Neural cell (in vitro differentiated cells): ENCODE results near the gene KCNK10. TPM values are rescaled to one million over a fixed set of nuclear protein-coding genes. Genes with fewer than 3 reads are reported as not detected.

Source experiments
- H2AFZ ChIP-seq: fragments of 200-600, 300-800 bp; sonication (generic), shearing (Covaris generic); 2 replicates; pipeline ENCODE4 v1.6.0; 2014; ENCODE audit warnings: low read depth, mild to moderate bottlenecking, antibody characterized with exemption, low read length, moderate library complexity
- H3F3A ChIP-seq: fragments of 200-600 bp; shearing (Covaris generic); 2 replicates; pipeline ENCODE4 v1.6.1; 2016; ENCODE audit warnings: mild to moderate bottlenecking, moderate library complexity, mixed read lengths, antibody characterized with exemption, low read length; ENCODE audit not compliant: insufficient read depth, poor library complexity, severe bottlenecking
- H3K27ac ChIP-seq: fragments of 200-600, 300-800 bp; sonication (generic), shearing (Covaris generic); 2 replicates; pipeline ENCODE4 v1.5.1; 2014; ENCODE audit warnings: mild to moderate bottlenecking, low read length, moderate library complexity
- H3K27me3 ChIP-seq: fragments of 300-800, 200-600 bp; sonication (generic), shearing (Covaris generic); 2 replicates; pipeline ENCODE4 v1.6.0; 2014; ENCODE audit warnings: mild to moderate bottlenecking, low read depth, low read length, moderate library complexity; ENCODE audit not compliant: insufficient read depth
- H3K36me3 ChIP-seq: fragments of 300-800, 200-600 bp; sonication (generic), shearing (Covaris generic); 2 replicates; pipeline ENCODE4 v1.5.1; 2014; ENCODE audit warnings: mild to moderate bottlenecking, antibody characterized with exemption, low read length, moderate library complexity; ENCODE audit not compliant: insufficient read depth
- H3K4me2 ChIP-seq: fragments of 300-800, 200-600 bp; sonication (generic), shearing (Covaris generic); 2 replicates; pipeline ENCODE4 v1.6.0; 2014; ENCODE audit warnings: mild to moderate bottlenecking, low read length
- H3K4me3 ChIP-seq: fragments of 300-800, 200-600 bp; sonication (generic), shearing (Covaris generic); 2 replicates; pipeline ENCODE4 v1.5.1; 2014; ENCODE audit warnings: mild to moderate bottlenecking, low read length, moderate library complexity
- H3K79me2 ChIP-seq: fragments of 200-600 bp; shearing (Covaris generic); replicated peaks from 2 replicates; pipeline ENCODE4 v1.6.0; 2014; ENCODE audit warnings: mild to moderate bottlenecking, low read length, moderate library complexity; ENCODE audit not compliant: insufficient read depth
- H3K9ac ChIP-seq: fragments of 300-800, 200-600 bp; sonication (generic), shearing (Covaris generic); 2 replicates; pipeline ENCODE4 v1.6.1; 2016; ENCODE audit warnings: mild to moderate bottlenecking, low read length, mixed read lengths
- H3K9me2 ChIP-seq: fragments of 200-600 bp; shearing (Covaris generic); 2 replicates; pipeline ENCODE4 v1.6.1; 2016; ENCODE audit warnings: mild to moderate bottlenecking, low read length, mixed read lengths; ENCODE audit not compliant: insufficient read depth
- H3K9me3 ChIP-seq: fragments of 200-600, 300-800 bp; sonication (generic), shearing (Covaris generic); 2 replicates; pipeline ENCODE4 v1.6.1; 2016; ENCODE audit warnings: mild to moderate bottlenecking, mixed run types, low read length, moderate library complexity, mixed read lengths
- H4K20me1 ChIP-seq: fragments of 200-600 bp; shearing (Covaris generic); 2 replicates; pipeline ENCODE4 v1.6.1; 2016; ENCODE audit warnings: mild to moderate bottlenecking, mixed run types; ENCODE audit not compliant: insufficient read depth
- EZH2 ChIP-seq: fragments of 200-600, 300-800 bp; shearing (Covaris generic), sonication (generic); IDR thresholded peaks from 2 replicates; pipeline ENCODE4 v1.6.1; 2014; ENCODE audit warnings: antibody characterized with exemption, low read length, borderline replicate concordance, mild to moderate bottlenecking; ENCODE audit not compliant: insufficient read depth, poor library complexity, severe bottlenecking
- MXI1 ChIP-seq: fragments of 450-650 bp; conservative IDR thresholded peaks from 2 replicates; pipeline ENCODE4 v1.6.1; 2014; ENCODE audit warnings: antibody characterized with exemption, mild to moderate bottlenecking; ENCODE audit not compliant: poor library complexity, severe bottlenecking
- POLR2AphosphoS5 ChIP-seq: IDR thresholded peaks from 2 replicates; pipeline ENCODE4 v1.6.1; 2012
- RAD21 ChIP-seq: fragments of 450-650 bp; conservative IDR thresholded peaks from 2 replicates; pipeline ENCODE4 v1.6.1; 2014; ENCODE audit warnings: antibody characterized with exemption, mild to moderate bottlenecking, moderate library complexity
- SMC3 ChIP-seq: fragments of 450-650 bp; conservative IDR thresholded peaks from 2 replicates; pipeline ENCODE4 v1.6.1; 2014; ENCODE audit warnings: antibody characterized with exemption, mild to moderate bottlenecking, moderate library complexity; ENCODE audit not compliant: poor library complexity
- TAF1 ChIP-seq: IDR thresholded peaks from 2 replicates; pipeline ENCODE4 v1.6.1; 2012; ENCODE audit warnings: low read depth
- polyA plus RNA-seq: library from polyadenylated mRNA; depleted of rRNA; stranded (reverse); fragments of >200 nt; gene quantifications from 2 replicates; pipeline ENCODE4 v1.2.3, GENCODE V29; 2014
- TF ChIP-seq, protein P1 (sequence below): IDR thresholded peaks from 2 replicates; pipeline ENCODE4 v1.6.1; 2012; ENCODE audit warnings: borderline replicate concordance
- TF ChIP-seq, protein P2 (sequence below): fragments of 450-650 bp; IDR thresholded peaks from 2 replicates; pipeline ENCODE4 v1.5.1; 2014; ENCODE audit warnings: antibody characterized with exemption, mild to moderate bottlenecking, moderate library complexity; ENCODE audit not compliant: poor library complexity, severe bottlenecking

Gene KCNK10
- polyA plus RNA-seq, 1 donor from 2014 or later, result 6.9 TPM

DNA sequence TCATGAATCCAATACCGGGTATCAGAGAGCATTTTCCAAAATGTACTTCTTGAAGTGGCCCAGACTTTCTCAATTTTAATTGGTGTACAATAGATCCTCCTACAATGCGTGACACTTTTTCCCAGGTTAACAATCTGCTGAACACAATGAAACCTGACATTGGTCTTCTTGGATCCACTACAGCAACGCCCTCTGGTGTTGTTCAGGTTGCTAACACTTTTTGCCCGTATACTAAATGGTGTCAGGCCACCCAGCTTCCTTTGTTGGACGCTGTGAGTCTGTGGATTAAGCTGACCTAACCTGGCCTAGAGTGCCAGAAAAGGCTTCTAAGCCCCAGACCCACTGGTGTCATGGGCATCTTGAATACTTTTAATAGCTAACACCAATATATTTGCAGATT is 89.2 kb downstream of the KCNK10 start:
- no peak overlapping the region for H3K4me2 ChIP-seq
- H3K27ac ChIP-seq, result no peak overlapping the region
- H3K4me3 ChIP-seq, result no peak overlapping the region
- H3K9ac ChIP-seq, result no peak overlapping the region
- no peaks in the 10 kb centered on the region for H3K79me2 ChIP-seq
- H3K27me3 ChIP-seq, result no peaks in the 10 kb centered on the region
- no peaks in the 10 kb centered on the region for H3F3A ChIP-seq
- H3K9me2 ChIP-seq, result no peaks in the 10 kb centered on the region
- TF ChIP-seq POLR2AphosphoS5, result no peak
- peak; percentile 29 for TF ChIP-seq SMC3
- H3K36me3 ChIP-seq, result no peaks in the 10 kb centered on the region
- no peak overlapping the region for H2AFZ ChIP-seq
- H4K20me1 ChIP-seq, result no peaks in the 10 kb centered on the region
- peaks cover 4% of the 10 kb centered on the region for H3K9me3 ChIP-seq

DNA sequence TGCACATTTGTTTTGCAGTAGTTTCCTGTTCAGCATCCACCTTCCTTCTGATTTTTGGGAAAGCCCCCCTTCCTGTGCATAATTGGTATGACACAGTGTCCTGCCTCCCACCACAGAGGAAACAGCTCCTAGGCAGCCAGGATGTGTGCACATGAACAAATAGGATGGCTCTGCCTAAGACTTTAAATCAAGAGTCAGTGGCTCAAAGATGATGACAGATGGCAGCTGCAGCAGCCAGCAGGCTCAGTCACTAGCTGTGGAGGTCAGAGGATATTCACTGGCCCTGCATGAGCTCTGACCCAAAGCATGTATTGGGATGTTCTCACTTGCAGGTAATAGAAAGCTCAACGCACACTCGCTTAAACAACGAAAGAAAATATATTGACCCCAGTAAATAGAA is 90.3 kb downstream of the KCNK10 start:
- H3K4me3 ChIP-seq, result no peak overlapping the region
- H3K36me3 ChIP-seq, result no peaks in the 10 kb centered on the region
- no peak overlapping the region for H3K9ac ChIP-seq
- H4K20me1 ChIP-seq, result no peaks in the 10 kb centered on the region
- TF ChIP-seq RAD21, result no peak
- H2AFZ ChIP-seq, result no peak overlapping the region
- H3K27me3 ChIP-seq, result no peaks in the 10 kb centered on the region
- no peak overlapping the region for H3K4me2 ChIP-seq
- H3K9me3 ChIP-seq, result peaks cover 4% of the 10 kb centered on the region
- H3K79me2 ChIP-seq, result no peaks in the 10 kb centered on the region
- no peaks in the 10 kb centered on the region for H3K9me2 ChIP-seq
- no peaks in the 10 kb centered on the region for H3F3A ChIP-seq
- no peak overlapping the region for H3K27ac ChIP-seq

DNA sequence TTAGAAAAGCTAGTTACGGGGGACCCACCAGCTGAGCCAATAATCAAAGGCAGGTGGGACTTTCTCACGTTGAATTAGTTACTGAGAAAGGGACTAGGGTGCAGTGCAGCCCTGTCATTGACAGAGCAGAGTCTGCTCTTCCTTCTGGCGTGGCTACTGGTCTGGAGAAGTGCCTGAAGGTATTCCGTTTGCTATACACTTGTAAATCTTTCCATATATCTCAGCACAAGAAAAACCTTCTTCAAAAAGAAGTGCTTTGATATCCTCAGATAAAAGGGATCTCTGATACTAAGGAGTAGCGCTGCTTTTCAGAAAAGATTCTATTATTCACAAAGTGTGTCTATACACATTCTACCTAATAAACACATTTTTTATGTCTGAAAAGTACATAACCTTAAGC is 91.5 kb downstream of the KCNK10 start:
- TF ChIP-seq TAF1 (no peak), EZH2 (no peak), SMC3 (no peak), MXI1 (no peak)
- TF ChIP-seq, protein P1, sequence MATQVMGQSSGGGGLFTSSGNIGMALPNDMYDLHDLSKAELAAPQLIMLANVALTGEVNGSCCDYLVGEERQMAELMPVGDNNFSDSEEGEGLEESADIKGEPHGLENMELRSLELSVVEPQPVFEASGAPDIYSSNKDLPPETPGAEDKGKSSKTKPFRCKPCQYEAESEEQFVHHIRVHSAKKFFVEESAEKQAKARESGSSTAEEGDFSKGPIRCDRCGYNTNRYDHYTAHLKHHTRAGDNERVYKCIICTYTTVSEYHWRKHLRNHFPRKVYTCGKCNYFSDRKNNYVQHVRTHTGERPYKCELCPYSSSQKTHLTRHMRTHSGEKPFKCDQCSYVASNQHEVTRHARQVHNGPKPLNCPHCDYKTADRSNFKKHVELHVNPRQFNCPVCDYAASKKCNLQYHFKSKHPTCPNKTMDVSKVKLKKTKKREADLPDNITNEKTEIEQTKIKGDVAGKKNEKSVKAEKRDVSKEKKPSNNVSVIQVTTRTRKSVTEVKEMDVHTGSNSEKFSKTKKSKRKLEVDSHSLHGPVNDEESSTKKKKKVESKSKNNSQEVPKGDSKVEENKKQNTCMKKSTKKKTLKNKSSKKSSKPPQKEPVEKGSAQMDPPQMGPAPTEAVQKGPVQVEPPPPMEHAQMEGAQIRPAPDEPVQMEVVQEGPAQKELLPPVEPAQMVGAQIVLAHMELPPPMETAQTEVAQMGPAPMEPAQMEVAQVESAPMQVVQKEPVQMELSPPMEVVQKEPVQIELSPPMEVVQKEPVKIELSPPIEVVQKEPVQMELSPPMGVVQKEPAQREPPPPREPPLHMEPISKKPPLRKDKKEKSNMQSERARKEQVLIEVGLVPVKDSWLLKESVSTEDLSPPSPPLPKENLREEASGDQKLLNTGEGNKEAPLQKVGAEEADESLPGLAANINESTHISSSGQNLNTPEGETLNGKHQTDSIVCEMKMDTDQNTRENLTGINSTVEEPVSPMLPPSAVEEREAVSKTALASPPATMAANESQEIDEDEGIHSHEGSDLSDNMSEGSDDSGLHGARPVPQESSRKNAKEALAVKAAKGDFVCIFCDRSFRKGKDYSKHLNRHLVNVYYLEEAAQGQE, result no peak
- TF ChIP-seq, protein P2, sequence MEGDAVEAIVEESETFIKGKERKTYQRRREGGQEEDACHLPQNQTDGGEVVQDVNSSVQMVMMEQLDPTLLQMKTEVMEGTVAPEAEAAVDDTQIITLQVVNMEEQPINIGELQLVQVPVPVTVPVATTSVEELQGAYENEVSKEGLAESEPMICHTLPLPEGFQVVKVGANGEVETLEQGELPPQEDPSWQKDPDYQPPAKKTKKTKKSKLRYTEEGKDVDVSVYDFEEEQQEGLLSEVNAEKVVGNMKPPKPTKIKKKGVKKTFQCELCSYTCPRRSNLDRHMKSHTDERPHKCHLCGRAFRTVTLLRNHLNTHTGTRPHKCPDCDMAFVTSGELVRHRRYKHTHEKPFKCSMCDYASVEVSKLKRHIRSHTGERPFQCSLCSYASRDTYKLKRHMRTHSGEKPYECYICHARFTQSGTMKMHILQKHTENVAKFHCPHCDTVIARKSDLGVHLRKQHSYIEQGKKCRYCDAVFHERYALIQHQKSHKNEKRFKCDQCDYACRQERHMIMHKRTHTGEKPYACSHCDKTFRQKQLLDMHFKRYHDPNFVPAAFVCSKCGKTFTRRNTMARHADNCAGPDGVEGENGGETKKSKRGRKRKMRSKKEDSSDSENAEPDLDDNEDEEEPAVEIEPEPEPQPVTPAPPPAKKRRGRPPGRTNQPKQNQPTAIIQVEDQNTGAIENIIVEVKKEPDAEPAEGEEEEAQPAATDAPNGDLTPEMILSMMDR, result no peak
- Histone ChIP-seq H3K4me3 (no peak overlapping the region), H2AFZ (no peak overlapping the region), H3K27me3 (no peaks in the 10 kb centered on the region), H3F3A (no peaks in the 10 kb centered on the region), H3K9me3 (peaks cover 4% of the 10 kb centered on the region), H4K20me1 (no peaks in the 10 kb centered on the region), H3K27ac (no peak overlapping the region), H3K36me3 (no peaks in the 10 kb centered on the region), H3K9ac (no peak overlapping the region), H3K9me2 (no peaks in the 10 kb centered on the region), H3K4me2 (no peak overlapping the region), H3K79me2 (no peaks in the 10 kb centered on the region)
